Left ventricle myocardium inferior (tissue), 1 donor: Measurements from ENCODE around the gene DGKE. TPM values are rescaled to one million over a fixed set of nuclear protein-coding genes. Genes with fewer than 3 reads are reported as not detected.

ENCODE experiments used
- DNase-seq: peaks from one replicate; pipeline ENCODE4 v3.0.0-alpha.2; 2020
- H3K27ac ChIP-seq: fragments of 200-600 bp; replicated peaks from 2 replicates; pipeline ENCODE4 v1.8.0; 2021
- H3K27me3 ChIP-seq: fragments of 200-600 bp; 2 replicates; pipeline ENCODE4 v1.8.0; 2021; ENCODE audit warnings: low read depth
- H3K36me3 ChIP-seq: fragments of 200-600 bp; 2 replicates; pipeline ENCODE4 v1.8.0; 2021
- H3K4me1 ChIP-seq: fragments of 200-600 bp; 2 replicates; pipeline ENCODE4 v1.8.0; 2021
- H3K4me3 ChIP-seq: fragments of 200-600 bp; 2 replicates; pipeline ENCODE4 v1.8.0; 2021; ENCODE audit warnings: mild to moderate bottlenecking, moderate library complexity
- H3K9me3 ChIP-seq: fragments of 200-600 bp; replicated peaks from 2 replicates; pipeline ENCODE4 v1.8.0; 2021
- CTCF ChIP-seq: fragments of 200-600 bp; IDR thresholded peaks from 2 replicates; pipeline ENCODE4 v1.8.0; 2021; ENCODE audit warnings: antibody characterized with exemption, mild to moderate bottlenecking, borderline replicate concordance
- intact Hi-C: fragments of 100-400 bp; cut with micrococcal nuclease; formaldehyde crosslinking; loops from one replicate; pipeline ENCODE4 v1.11.0; 2022
- total RNA-seq: library from RNA; stranded (reverse); fragmentation: NEBNext Ultra II Directional; extraction: Animal tissue kit (Norgen Biotek cat#: 25700); gene quantifications from one replicate; pipeline ENCODE4 v1.2.1, GENCODE V29; 2021
- donor health status: DM: no; HTN: yes; CAD: no; lungs with severe emphysema.

Gene DGKE
- total RNA-seq, 1 donor from 2014 or later: 4.2 TPM

DNA sequence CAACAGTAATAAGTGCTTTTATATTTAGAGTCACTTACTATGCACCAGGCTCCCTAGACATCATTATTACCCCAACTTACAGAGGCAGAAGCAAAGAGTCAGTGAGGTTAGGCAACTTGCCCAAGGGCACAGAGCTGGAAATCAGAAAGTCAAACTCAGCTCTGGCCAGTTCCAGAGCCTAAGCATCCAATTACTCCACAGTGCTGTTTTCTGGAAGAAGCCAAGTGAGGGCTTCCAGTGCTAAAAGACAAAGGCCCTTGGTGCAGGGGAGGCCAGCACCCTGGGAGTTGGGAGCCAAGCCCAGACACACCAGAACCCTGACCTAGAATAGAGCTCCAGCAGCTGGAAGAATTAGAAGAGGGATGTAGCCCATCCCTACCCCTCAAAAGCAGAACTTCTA, 40.4 kb upstream of the DGKE start:
- intact Hi-C loops: no loop called here
- DNase-seq: no peak
- Histone ChIP-seq H3K9me3 (no peaks in the 10 kb centered on the region), H3K4me3 (no peak overlapping the region), H3K36me3 (no peaks in the 10 kb centered on the region), H3K27ac (no peak overlapping the region), H3K4me1 (no peaks in the 10 kb centered on the region), H3K27me3 (no peaks in the 10 kb centered on the region)
- no peak for TF ChIP-seq CTCF

DNA sequence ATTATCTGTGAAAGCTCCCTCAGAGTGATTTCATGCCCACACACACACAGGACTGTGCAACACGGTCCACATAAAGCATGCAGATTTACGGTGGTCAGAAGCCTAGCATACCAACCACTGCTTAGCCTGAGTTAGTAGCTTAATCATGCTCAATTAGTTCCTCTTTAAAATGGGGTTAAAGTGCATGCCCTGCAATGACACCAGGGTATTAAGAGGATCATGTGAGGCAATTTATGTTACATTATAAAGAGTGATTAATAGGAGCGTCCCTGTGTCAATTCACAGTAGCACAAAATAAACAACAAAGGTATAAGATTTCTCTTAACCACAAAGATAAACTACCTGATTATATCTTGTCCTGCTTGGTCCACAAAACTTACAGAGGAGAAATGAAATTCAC, 40.0 kb upstream of the DGKE start:
- Histone ChIP-seq H3K4me3 (no peak overlapping the region), H3K4me1 (no peaks in the 10 kb centered on the region), H3K27ac (no peak overlapping the region), H3K9me3 (no peaks in the 10 kb centered on the region), H3K36me3 (no peaks in the 10 kb centered on the region), H3K27me3 (no peaks in the 10 kb centered on the region)
- intact Hi-C loops: no loop called here
- no peak for TF ChIP-seq CTCF
- DNase-seq: no peak

DNA sequence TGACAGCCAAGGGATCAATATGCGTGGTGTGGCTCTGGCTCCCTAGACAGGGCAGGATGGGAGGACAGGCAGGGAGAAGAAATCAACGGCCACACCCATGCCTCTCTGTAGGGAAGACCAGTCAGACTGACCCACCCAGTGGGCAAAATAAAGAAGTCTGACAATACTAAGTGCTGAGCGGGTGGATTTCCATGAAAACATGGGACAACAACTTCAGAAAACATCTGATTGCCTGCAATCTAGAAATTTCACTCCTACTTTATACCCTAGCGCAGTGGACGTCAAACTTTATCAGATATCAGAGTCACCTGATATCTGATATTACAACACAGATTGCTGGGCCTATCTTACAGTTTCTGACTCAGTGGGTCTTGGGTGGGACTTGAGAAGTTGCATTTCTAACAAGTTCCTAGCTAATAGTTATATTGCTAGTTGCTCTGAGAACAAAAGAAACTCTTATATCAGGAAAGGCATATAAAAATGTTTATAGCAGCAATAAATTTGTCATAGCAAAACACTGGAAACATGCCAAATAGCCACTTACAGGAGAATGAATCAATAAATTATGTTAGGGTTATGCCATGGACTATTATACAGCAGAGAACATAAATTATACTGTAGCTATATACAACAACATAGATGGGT, 38.6 kb upstream of the DGKE start:
- no peak for DNase-seq
- intact Hi-C loops: no loop called here
- TF ChIP-seq CTCF: no peak

DNA sequence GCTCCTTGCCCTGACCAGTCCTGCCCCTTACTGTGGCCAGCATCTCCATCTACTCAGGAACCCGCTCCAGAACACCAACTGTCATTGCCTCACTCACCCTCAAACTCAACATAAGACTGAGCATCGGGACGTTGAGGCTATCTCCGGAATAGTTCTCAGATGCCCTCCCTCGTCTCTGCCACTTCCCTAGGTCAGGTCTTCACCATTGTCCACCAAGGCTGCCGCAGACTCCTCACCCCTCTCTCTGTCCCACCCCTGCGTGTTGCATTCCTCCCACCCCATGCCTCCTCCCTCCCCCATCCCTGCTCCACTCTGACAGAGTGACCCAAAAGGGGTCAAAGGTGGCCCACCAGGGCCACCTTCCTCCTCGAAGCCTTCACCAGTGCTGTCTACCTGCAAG, 37.4 kb upstream of the DGKE start:
- Histone ChIP-seq H3K4me3 (no peak overlapping the region), H3K27me3 (no peaks in the 10 kb centered on the region), H3K36me3 (no peaks in the 10 kb centered on the region), H3K27ac (no peak overlapping the region), H3K9me3 (no peaks in the 10 kb centered on the region), H3K4me1 (no peaks in the 10 kb centered on the region)
- TF ChIP-seq CTCF: no peak
- DNase-seq: no peak
- intact Hi-C loops: no loop called here

More for the DNA sequence above, 38.6 kb upstream of the DGKE start:
- H3K4me3 ChIP-seq: no peak overlapping the region
- H3K9me3 ChIP-seq: no peaks in the 10 kb centered on the region
- no peaks in the 10 kb centered on the region for H3K4me1 ChIP-seq
- H3K27me3 ChIP-seq: no peaks in the 10 kb centered on the region
- H3K27ac ChIP-seq: no peak overlapping the region
- H3K36me3 ChIP-seq: no peaks in the 10 kb centered on the region

DNA sequence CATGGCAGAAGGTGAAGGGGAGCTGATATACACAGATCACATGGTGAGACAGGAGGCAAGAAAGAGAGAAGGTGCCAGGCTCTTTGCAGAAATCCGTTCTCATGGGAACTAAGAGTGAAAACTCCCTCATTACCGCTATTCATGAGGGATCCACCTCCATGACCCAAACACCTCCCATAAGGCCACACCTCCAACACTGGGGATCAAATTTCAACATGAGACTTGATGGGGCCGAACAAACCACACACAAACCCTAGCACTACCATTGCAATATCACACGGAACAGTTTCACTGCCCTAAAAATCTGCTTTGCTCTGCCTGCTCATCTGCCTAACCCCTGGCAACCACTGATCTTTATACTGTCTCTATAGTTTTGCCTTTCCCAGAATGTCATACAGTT, 35.0 kb upstream of the DGKE start:
- intact Hi-C loops: no loop called here
- no peak for TF ChIP-seq CTCF
- H3K9me3 ChIP-seq: no peaks in the 10 kb centered on the region
- H3K36me3 ChIP-seq: no peaks in the 10 kb centered on the region
- no peak overlapping the region for H3K4me3 ChIP-seq
- DNase-seq: no peak
- no peak overlapping the region for H3K27ac ChIP-seq
- no peaks in the 10 kb centered on the region for H3K4me1 ChIP-seq
- no peaks in the 10 kb centered on the region for H3K27me3 ChIP-seq
